ENCODE results near the gene PTTG1IP2. TPM values are rescaled to one million over a fixed set of nuclear protein-coding genes. Genes with fewer than 3 reads are reported as not detected.

Gene PTTG1IP2
- total and polyA plus RNA-seq, 2 experiments from 2014 or later = not detected

DNA sequence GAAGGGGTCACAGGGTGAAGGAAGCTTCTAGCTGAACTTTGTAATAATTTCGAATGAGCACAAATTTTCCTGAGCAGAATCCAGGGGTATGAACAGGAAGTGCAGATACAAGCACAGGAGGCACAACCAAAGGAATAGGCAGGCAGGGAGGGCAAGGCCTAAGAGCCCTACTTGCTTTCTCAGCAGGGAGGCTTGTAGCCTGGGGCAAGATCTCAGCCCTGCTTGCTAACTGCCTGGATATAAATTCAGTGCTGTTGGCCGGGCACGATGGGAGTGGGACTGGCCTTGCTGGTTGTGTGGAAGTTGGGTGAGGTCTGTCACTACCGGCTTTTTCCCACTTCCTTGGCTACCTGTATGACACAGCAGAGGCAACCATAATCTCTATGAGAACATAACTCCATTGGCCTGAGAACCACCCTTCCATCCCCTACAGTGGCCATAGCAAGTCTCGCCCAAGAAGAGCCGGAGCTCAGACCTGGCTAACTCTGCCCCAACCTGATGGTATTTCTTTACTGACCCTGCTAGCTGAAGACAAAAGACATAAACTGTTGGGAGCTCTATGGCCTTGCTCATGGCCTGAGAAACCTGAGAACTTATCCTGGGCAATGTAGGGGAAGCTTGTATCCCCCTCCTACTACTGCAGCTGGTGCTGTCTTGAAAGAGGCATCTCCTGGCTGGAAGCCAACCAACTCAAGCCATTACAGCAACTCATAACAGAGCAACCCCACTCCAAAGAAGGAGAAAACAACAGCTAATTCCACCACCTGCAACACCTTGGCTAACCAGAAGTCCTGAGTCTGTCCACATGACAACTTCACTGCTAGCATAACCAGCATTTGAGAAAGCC, 38.6 kb upstream of the PTTG1IP2 start:
- H4K20me1 ChIP-seq (replicated peaks; ENCODE audit: insufficient read depth) = no peaks in the 10 kb centered on the region
- no peak for ATAC-seq
- no peaks in the 10 kb centered on the region for H3F3A ChIP-seq (replicated peaks; ENCODE audit: low read depth)
- no peak for DNase-seq (ENCODE audit: low spot score)
- H3K9me3 Mint-ChIP-seq = peaks cover 40% of the 10 kb centered on the region
- no peak overlapping the region for H3K27ac ChIP-seq (ENCODE audit: low read depth)
- H3K79me2 ChIP-seq (replicated peaks; ENCODE audit: insufficient read depth) = no peaks in the 10 kb centered on the region
- no peak overlapping the region for H3K4me2 ChIP-seq
- H3K4me1 ChIP-seq (ENCODE audit: insufficient read depth) = no peaks in the 10 kb centered on the region
- peaks cover 2% of the 10 kb centered on the region for H3K27me3 Mint-ChIP-seq (ENCODE audit: insufficient read depth, low read depth, poor library complexity)
- H3K36me3 Mint-ChIP-seq (ENCODE audit: low read depth) = peaks cover 33% of the 10 kb centered on the region
- 0 out of 2 replicates have a peak, but pooled peaks cover 4% of the 10 kb centered on the region for H3K36me3 ChIP-seq (ENCODE audit: insufficient read depth)
- no peak for TF ChIP-seq STAT1 (IDR thresholded peaks at IDR 0.05; ENCODE audit: unreplicated experiment)
- no peak for TF ChIP-seq EZH2phosphoT487 (IDR thresholded peaks at IDR 0.05; ENCODE audit: unreplicated experiment)
- TF ChIP-seq NANOG (IDR thresholded peaks at IDR 0.05; ENCODE audit: borderline replicate concordance) = no peak
- no peaks in the 10 kb centered on the region; the same call in 1 of the 2 replicates for H3K9me2 ChIP-seq (ENCODE audit: insufficient read depth)
- no peak overlapping the region for H3K4me3 Mint-ChIP-seq
- no peaks in the 10 kb centered on the region for H3K27me3 ChIP-seq (ENCODE audit: insufficient read depth)
- H3K27ac Mint-ChIP-seq = no peak overlapping the region
- no peak overlapping the region for H3K4me3 ChIP-seq
- no peak overlapping the region for H2AFZ ChIP-seq
- no peaks in the 10 kb centered on the region for H3K4me1 Mint-ChIP-seq

DNA sequence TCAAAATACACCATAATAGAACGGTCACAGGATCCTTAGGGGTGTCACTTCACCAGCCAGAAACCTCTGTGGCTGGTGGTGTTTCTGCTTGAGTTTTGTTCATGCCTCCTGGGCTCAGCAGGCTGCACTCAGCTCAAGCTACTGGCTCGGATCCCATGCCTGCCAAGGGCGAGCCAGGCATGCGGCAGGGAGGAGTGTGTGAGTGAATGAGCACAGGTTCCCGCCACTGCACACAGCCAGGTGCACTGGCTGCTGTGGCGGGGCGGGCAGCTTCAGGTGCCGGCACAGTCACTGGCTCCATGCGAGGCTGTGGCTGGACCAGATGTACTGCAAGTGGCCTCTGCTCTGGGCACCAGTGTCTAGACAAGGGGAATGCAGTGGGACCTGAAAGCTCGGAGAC, 36.7 kb upstream of the PTTG1IP2 start:
- H3K9me2 ChIP-seq (ENCODE audit: insufficient read depth) = no peaks in the 10 kb centered on the region; the same call in 1 of the 2 replicates
- Mint-ChIP-seq H3K36me3 (ENCODE audit: low read depth) (peaks cover 35% of the 10 kb centered on the region), H3K9me3 (peaks cover 48% of the 10 kb centered on the region), H3K27me3 (ENCODE audit: insufficient read depth, low read depth, poor library complexity) (peaks cover 2% of the 10 kb centered on the region), H3K4me1 (no peaks in the 10 kb centered on the region), H3K27ac (no peak overlapping the region), H3K4me3 (no peak overlapping the region)
- no peak overlapping the region for H3K4me2 ChIP-seq
- H3K27ac ChIP-seq (ENCODE audit: low read depth) = no peak overlapping the region
- H3K4me1 ChIP-seq (ENCODE audit: insufficient read depth) = no peaks in the 10 kb centered on the region
- H4K20me1 ChIP-seq (replicated peaks; ENCODE audit: insufficient read depth) = no peaks in the 10 kb centered on the region
- ATAC-seq (no peak), DNase-seq (ENCODE audit: low spot score) (no peak)
- no peaks in the 10 kb centered on the region for H3K79me2 ChIP-seq (replicated peaks; ENCODE audit: insufficient read depth)
- H3K36me3 ChIP-seq (ENCODE audit: insufficient read depth) = 0 out of 2 replicates have a peak, but pooled peaks cover 4% of the 10 kb centered on the region
- H3F3A ChIP-seq (replicated peaks; ENCODE audit: low read depth) = no peaks in the 10 kb centered on the region
- TF ChIP-seq NANOG (IDR thresholded peaks at IDR 0.05; ENCODE audit: borderline replicate concordance) (no peak), EZH2 (IDR thresholded peaks at IDR 0.05; ENCODE audit: low read depth, unreplicated experiment) (no peak)
- no peak overlapping the region for H3K4me3 ChIP-seq
- no peak overlapping the region for H2AFZ ChIP-seq
- no peaks in the 10 kb centered on the region for H3K27me3 ChIP-seq (ENCODE audit: insufficient read depth)

DNA sequence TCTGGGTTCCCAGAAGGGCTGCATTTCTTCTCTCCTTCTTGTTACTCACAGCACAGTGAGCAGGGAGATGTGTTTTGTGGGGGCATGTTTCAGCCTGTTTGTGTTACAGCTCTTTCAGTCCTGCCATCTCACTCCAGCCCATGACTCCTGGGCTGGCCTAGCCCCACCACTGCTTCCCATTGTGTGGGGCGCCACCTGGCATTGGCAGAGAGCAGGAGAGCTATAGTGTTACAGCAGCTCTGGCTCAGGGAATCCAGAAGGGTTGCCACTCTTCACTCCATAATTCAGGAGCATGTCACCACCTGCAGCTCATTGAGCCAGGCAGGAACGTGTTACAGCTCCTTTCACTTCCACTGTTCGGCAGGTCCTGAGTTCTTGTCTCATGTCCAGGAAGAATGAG, 36.2 kb upstream of the PTTG1IP2 start:
- DNase-seq (ENCODE audit: low spot score) = no peak
- Histone ChIP-seq H3K27ac (ENCODE audit: low read depth) (no peak overlapping the region), H3K4me2 (no peak overlapping the region), H3K27me3 (ENCODE audit: insufficient read depth) (no peaks in the 10 kb centered on the region), H4K20me1 (replicated peaks; ENCODE audit: insufficient read depth) (no peaks in the 10 kb centered on the region), H3K79me2 (replicated peaks; ENCODE audit: insufficient read depth) (no peaks in the 10 kb centered on the region), H3K9me2 (ENCODE audit: insufficient read depth) (no peaks in the 10 kb centered on the region; the same call in 1 of the 2 replicates), H3K36me3 (ENCODE audit: insufficient read depth) (0 out of 2 replicates have a peak, but pooled peaks cover 4% of the 10 kb centered on the region), H3F3A (replicated peaks; ENCODE audit: low read depth) (no peaks in the 10 kb centered on the region), H3K4me3 (no peak overlapping the region), H2AFZ (no peak overlapping the region), H3K4me1 (ENCODE audit: insufficient read depth) (no peaks in the 10 kb centered on the region)
- no peak for TF ChIP-seq JUNB (IDR thresholded peaks at IDR 0.05; ENCODE audit: unreplicated experiment)
- TF ChIP-seq, protein P1, sequence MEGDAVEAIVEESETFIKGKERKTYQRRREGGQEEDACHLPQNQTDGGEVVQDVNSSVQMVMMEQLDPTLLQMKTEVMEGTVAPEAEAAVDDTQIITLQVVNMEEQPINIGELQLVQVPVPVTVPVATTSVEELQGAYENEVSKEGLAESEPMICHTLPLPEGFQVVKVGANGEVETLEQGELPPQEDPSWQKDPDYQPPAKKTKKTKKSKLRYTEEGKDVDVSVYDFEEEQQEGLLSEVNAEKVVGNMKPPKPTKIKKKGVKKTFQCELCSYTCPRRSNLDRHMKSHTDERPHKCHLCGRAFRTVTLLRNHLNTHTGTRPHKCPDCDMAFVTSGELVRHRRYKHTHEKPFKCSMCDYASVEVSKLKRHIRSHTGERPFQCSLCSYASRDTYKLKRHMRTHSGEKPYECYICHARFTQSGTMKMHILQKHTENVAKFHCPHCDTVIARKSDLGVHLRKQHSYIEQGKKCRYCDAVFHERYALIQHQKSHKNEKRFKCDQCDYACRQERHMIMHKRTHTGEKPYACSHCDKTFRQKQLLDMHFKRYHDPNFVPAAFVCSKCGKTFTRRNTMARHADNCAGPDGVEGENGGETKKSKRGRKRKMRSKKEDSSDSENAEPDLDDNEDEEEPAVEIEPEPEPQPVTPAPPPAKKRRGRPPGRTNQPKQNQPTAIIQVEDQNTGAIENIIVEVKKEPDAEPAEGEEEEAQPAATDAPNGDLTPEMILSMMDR (conservative IDR thresholded peaks at IDR 0.05; ENCODE audit: low read depth in 2 of 2) = no peak
- peaks cover 36% of the 10 kb centered on the region for H3K36me3 Mint-ChIP-seq (ENCODE audit: low read depth)
- no peak overlapping the region for H3K4me3 Mint-ChIP-seq
- no peaks in the 10 kb centered on the region for H3K4me1 Mint-ChIP-seq
- peaks cover 2% of the 10 kb centered on the region for H3K27me3 Mint-ChIP-seq (ENCODE audit: insufficient read depth, low read depth, poor library complexity)
- no peak for ATAC-seq
- H3K9me3 Mint-ChIP-seq = peaks cover 49% of the 10 kb centered on the region
- no peak overlapping the region for H3K27ac Mint-ChIP-seq

Data from GM23338 (cell line).